Vagina (tissue), 2 donors: ENCODE results near the gene LOC128125822.

Experiments used
- DNase-seq, 2 donors: peaks; one replicate each; pipeline ENCODE4 v3.0.0-alpha.2; 2017; ENCODE audit errors: extremely low spot score in 2 of 2
- H3K27ac ChIP-seq: fragments of 200-600 bp; sonication (generic); one replicate; pipeline ENCODE4 v1.5.1; 2019
- H3K27me3 ChIP-seq: fragments of 200-600 bp; sonication (generic); one replicate; pipeline ENCODE4 v1.5.1; 2019
- H3K36me3 ChIP-seq, 2 donors: fragments of 200-600 bp; sonication (generic); one replicate each; pipeline ENCODE4 v1.5.1; 2017 to 2019
- H3K4me1 ChIP-seq: fragments of 200-600 bp; sonication (generic); one replicate; pipeline ENCODE4 v1.5.1; 2019
- H3K4me3 ChIP-seq, 2 donors: fragments of 200-600 bp; sonication (generic); 1 replicate in 1 of 2; 2 replicates in 1 of 2; pipeline ENCODE4 v1.5.1; 2016 to 2019
- H3K9me3 ChIP-seq: fragments of 200-600 bp; sonication (generic); one replicate; pipeline ENCODE4 v1.5.1; 2019
- POLR2A ChIP-seq, 2 donors: fragments of 450-650 bp; IDR thresholded peaks; one replicate each; pipeline ENCODE4 v1.6.1; 2017; ENCODE audit warnings: antibody characterized with exemption in 2 of 2, mild to moderate bottlenecking in 2 of 2, moderate library complexity in 2 of 2
- POLR2AphosphoS5 ChIP-seq, 2 donors: sonication (generic); formaldehyde crosslinking; IDR thresholded peaks; one replicate each; pipeline ENCODE4 v1.9.0; 2017; ENCODE audit warnings: antibody characterized with exemption in 2 of 2, mild to moderate bottlenecking in 2 of 2, low read depth in 1 of 2; ENCODE audit not compliant: insufficient read depth in 1 of 2
- intact Hi-C: fragments of 100-400 bp; cut with DNase I; formaldehyde crosslinking; loops from one replicate; pipeline ENCODE4 v1.15.1; 2023
- TF ChIP-seq, protein P1 (sequence below), 3 experiments: fragments of 450-650 bp in 2 of 3; fragments of 200-600 bp in 1 of 3; sonication (generic) in 1 of 3; IDR thresholded peaks; one replicate each; pipeline ENCODE4 v1.5.1; 2017 to 2019; ENCODE audit warnings: antibody characterized with exemption in 3 of 3, mild to moderate bottlenecking in 2 of 3, moderate library complexity in 2 of 3

Gene LOC128125822

GRCh38 chr6:63553900-63554299 is 18.4 kb upstream of the LOC128125822 start:
- TF ChIP-seq POLR2AphosphoS5 (IDR thresholded peaks at IDR 0.05; ENCODE audit: insufficient read depth in 1 of 2, low read depth in 1 of 2), result no peak
- TF ChIP-seq POLR2A (IDR thresholded peaks at IDR 0.05), result no peak
- TF ChIP-seq, protein P1, sequence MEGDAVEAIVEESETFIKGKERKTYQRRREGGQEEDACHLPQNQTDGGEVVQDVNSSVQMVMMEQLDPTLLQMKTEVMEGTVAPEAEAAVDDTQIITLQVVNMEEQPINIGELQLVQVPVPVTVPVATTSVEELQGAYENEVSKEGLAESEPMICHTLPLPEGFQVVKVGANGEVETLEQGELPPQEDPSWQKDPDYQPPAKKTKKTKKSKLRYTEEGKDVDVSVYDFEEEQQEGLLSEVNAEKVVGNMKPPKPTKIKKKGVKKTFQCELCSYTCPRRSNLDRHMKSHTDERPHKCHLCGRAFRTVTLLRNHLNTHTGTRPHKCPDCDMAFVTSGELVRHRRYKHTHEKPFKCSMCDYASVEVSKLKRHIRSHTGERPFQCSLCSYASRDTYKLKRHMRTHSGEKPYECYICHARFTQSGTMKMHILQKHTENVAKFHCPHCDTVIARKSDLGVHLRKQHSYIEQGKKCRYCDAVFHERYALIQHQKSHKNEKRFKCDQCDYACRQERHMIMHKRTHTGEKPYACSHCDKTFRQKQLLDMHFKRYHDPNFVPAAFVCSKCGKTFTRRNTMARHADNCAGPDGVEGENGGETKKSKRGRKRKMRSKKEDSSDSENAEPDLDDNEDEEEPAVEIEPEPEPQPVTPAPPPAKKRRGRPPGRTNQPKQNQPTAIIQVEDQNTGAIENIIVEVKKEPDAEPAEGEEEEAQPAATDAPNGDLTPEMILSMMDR (IDR thresholded peaks at IDR 0.05), result no peak
- Histone ChIP-seq H3K4me3 (no peak overlapping the region), H3K4me1 (no peaks in the 10 kb centered on the region), H3K27me3 (no peaks in the 10 kb centered on the region), H3K27ac (no peak overlapping the region), H3K9me3 (no peaks in the 10 kb centered on the region), H3K36me3 (no peaks in the 10 kb centered on the region)
- no peak for DNase-seq
- intact Hi-C loops, result no loop called here

- DNase-seq, result no peak
- Histone ChIP-seq H3K9me3 (no peaks in the 10 kb centered on the region), H3K4me3 (no peak overlapping the region), H3K4me1 (no peaks in the 10 kb centered on the region), H3K27me3 (no peaks in the 10 kb centered on the region), H3K27ac (no peak overlapping the region), H3K36me3 (no peaks in the 10 kb centered on the region)
- TF ChIP-seq, protein P1 (IDR thresholded peaks at IDR 0.05), result no peak
- TF ChIP-seq POLR2AphosphoS5 (IDR thresholded peaks at IDR 0.05; ENCODE audit: insufficient read depth in 1 of 2, low read depth in 1 of 2), result no peak
- no peak for TF ChIP-seq POLR2A (IDR thresholded peaks at IDR 0.05)
- intact Hi-C loops, result no loop called here
Observed at GRCh38 chr6:63554782-63555181, 17.5 kb upstream of the LOC128125822 start.

- no peak for TF ChIP-seq POLR2A (IDR thresholded peaks at IDR 0.05)
- TF ChIP-seq, protein P1 (IDR thresholded peaks at IDR 0.05), result no peak
- TF ChIP-seq POLR2AphosphoS5 (IDR thresholded peaks at IDR 0.05; ENCODE audit: insufficient read depth in 1 of 2, low read depth in 1 of 2), result no peak
- H3K27ac ChIP-seq, result no peak overlapping the region
- H3K4me1 ChIP-seq, result no peaks in the 10 kb centered on the region
- no peak for DNase-seq
- no peaks in the 10 kb centered on the region for H3K27me3 ChIP-seq
- no peaks in the 10 kb centered on the region for H3K9me3 ChIP-seq
- H3K4me3 ChIP-seq, result no peak overlapping the region
- no peaks in the 10 kb centered on the region for H3K36me3 ChIP-seq
- intact Hi-C loops, result no loop called here
Observed at GRCh38 chr6:63556369-63556768, 15.9 kb upstream of the LOC128125822 start.

- DNase-seq, result no peak
- Histone ChIP-seq H3K27me3 (no peaks in the 10 kb centered on the region), H3K4me1 (no peaks in the 10 kb centered on the region), H3K27ac (no peak overlapping the region), H3K36me3 (no peaks in the 10 kb centered on the region), H3K9me3 (no peaks in the 10 kb centered on the region), H3K4me3 (no peak overlapping the region)
- intact Hi-C loops, result no loop called here
- TF ChIP-seq POLR2A (IDR thresholded peaks at IDR 0.05) (no peak), POLR2AphosphoS5 (IDR thresholded peaks at IDR 0.05; ENCODE audit: insufficient read depth in 1 of 2, low read depth in 1 of 2) (no peak)
- TF ChIP-seq, protein P1 (IDR thresholded peaks at IDR 0.05), result no peak
Observed at GRCh38 chr6:63558278-63558677, 14.0 kb upstream of the LOC128125822 start.

DNA sequence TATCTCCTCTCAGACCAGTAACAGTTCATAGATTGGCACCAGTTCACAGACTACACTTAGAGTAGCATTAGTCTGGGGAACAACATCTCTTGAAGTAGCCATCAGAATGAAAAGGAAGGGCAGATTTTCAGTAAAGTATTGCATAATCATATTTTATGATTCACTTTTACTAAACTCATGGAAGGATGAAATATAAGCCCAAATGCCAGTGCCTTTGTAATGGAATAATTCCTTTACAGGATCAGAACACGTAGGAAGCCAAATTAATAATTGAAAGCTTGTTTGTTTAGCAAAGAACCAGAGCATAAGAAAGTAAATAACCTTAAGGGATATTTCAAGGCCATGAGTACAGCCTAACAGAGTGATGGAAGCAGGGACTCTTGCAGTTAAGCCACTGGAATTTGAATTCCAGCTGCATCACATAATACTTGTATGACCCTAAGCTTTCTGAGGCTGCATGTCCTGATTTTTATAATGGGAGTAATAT is 11.4 kb upstream of the LOC128125822 start:
- H3K27ac ChIP-seq, result no peak overlapping the region
- no peaks in the 10 kb centered on the region for H3K9me3 ChIP-seq
- H3K27me3 ChIP-seq, result no peaks in the 10 kb centered on the region
- no peaks in the 10 kb centered on the region for H3K4me1 ChIP-seq
- no peak for DNase-seq
- TF ChIP-seq, protein P1 (IDR thresholded peaks at IDR 0.05), result no peak
- TF ChIP-seq POLR2A (IDR thresholded peaks at IDR 0.05) (no peak), POLR2AphosphoS5 (IDR thresholded peaks at IDR 0.05; ENCODE audit: insufficient read depth in 1 of 2, low read depth in 1 of 2) (no peak)
- no peaks in the 10 kb centered on the region for H3K36me3 ChIP-seq
- intact Hi-C loops, result no loop called here
- H3K4me3 ChIP-seq, result no peak overlapping the region
